HG02981 (cell line): ENCODE measurements around the gene SLC12A5.

ENCODE experiments used
- ATAC-seq: cut with Tn5 transposase; IDR thresholded peaks from one replicate; pipeline ENCODE4 v1.9.1; 2021; ENCODE audit warnings: mild to moderate bottlenecking, moderate library complexity; ENCODE audit not compliant: unreplicated experiment

SLC12A5 gene

DNA sequence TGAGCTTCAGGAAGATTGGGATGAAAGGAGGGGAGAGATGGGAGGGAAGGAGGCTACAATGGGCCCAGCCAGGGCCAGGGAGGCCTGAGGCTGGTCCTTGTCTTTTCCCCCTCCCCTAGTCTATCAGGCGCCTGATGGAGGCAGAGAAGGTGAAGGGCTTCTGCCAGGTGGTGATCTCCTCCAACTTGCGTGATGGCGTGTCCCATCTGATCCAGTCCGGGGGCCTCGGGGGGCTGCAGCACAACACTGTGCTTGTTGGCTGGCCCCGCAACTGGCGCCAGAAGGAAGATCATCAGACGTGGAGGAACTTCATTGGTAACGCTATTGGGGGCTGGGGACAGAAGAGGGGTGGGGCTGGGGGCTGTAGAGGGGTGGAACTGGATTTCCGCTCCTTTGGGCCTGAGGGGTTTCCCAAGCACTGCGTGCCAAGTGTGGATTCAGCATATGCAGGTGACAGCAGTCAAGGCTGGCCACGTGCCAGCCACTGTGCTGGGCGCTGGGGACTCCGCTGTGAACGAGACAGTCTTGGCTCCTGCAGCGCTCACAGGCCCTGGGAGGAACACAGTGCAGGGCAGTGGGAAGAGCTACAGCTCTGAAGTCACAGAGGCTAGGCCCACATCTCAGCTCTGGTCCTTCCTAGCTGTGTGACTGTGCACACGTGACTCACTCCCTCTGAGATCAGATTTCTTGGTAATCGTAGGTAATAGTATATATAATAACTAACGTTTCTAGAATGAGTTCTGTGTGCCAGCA lies 22.7 kb downstream of the SLC12A5 start:
- no peak for ATAC-seq

DNA sequence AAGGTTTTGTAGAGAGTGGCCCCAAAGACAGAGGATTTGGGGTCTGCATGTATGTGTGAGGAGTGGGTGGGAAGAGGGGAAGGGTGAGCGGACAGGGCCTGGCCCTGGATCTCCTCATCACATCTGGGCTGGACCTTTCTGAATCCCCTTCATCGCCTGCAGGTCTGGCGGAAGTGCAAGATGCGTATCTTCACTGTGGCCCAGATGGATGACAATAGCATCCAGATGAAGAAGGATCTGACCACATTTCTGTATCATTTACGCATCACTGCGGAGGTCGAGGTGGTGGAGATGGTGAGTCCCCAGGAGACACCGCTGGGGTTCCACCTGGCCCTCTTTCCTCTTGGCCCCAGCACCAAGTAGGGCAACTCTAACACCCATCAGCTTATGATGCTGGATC lies 24.4 kb downstream of the SLC12A5 start:
- no peak for ATAC-seq

DNA sequence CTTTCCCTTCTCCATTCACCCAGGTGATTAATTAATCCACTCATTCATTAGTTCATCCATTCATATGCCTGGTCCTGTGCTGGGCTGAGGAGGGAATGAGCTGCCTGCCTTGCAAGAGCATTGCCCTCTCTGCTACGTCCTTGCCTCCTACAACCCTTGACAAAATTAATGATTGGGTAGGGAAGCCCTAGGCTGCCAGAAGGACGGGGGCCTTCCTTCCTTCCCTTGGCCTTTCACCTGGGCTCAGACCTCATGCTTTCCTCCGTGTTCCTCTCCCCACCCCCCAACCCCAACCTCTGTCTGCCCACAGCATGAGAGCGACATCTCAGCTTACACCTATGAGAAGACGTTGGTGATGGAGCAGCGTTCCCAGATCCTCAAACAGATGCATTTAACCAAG lies 25.6 kb downstream of the SLC12A5 start:
- ATAC-seq = no peak

DNA sequence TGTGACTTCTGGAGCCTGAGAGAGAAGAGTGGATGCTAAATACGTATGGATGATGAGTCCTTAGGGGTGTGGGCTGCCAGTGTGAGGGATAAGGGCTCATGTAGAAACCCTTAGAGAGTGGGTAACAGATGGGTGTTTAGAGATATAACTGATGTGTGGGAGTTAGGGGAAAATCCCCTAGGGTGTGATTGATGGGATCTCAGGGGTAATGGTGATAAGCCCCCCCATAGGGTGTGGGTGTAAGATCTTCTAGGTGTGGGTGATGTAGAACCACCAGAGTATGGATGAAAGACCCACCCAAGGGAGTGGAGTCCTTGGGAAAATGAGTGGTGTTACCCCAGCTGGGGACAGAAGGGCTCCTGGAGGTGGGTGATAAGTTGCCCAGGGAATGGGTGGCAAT lies 26.3 kb downstream of the SLC12A5 start:
- ATAC-seq = no peak

DNA sequence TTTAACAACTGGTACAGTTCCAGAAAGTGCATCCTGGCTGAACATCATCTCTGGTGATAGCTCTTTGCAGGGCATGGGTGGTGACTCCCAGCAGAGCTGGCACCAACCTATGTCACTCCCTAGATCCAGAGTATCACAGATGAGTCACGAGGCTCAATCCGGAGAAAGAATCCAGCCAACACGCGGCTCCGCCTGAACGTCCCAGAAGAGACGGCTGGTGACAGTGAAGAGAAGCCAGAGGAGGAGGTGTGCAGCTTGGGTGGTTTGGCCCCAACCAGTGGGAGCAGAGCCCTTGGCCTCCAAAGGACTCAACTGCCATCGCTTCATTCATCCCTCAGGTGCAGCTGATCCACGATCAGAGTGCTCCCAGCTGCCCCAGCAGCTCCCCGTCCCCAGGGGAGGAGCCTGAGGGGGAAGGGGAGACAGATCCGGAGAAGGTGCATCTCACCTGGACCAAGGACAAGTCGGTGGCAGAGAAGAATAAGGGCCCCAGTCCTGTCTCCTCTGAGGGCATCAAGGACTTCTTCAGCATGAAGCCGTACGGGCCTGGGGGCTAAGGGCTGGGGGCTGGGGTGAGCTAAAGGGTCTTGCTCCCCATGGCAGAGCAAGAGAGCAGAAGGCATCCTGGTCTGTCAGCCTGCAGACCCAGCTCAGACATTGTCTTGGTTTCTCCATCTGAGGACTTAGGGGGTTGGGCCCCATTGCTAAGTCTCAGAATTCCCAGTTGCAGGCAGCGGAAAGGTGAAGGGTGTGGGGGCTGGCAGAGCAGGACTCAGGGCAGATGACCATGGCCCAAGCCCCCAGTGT lies 27.2 kb downstream of the SLC12A5 start:
- ATAC-seq = no peak

DNA sequence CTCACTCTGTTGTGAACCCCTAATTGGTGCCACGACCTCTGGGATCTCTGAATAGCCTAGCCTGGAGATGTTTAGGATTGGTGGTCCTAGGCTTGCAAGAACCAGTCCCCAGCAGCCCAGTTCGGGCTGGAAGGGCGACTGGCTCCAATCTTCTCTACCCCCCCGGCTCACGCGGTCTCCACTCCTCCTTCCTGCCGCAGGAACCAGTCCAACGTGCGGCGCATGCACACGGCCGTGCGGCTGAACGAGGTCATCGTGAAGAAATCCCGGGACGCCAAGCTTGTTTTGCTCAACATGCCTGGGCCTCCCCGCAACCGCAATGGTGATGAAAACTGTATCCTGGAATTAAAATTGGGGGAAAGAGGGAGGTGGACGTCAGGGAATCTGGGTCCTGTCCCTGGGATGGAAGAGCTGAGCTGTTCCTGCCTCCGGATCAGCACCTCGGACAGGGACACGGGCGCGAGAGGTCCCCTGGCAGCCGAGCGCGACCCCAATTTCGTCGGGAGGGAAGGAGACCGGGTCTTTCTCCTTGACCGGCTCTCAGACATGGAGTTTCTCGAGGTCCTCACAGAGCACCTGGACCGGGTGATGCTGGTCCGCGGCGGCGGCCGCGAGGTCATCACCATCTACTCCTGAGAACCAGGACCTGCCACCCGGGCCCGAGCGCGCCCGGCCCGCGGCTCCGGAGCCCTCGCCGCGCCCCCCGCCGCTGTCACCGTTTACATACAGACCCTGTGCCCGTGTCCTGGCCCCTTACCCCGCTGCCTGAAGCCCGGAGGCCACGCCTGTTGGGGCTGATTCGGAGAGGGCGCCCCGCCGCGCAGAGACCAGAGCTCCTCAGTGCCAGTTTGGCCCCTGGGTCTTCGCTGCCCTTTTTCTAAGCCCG lies 28.2 kb downstream of the SLC12A5 start:
- no peak for ATAC-seq

DNA sequence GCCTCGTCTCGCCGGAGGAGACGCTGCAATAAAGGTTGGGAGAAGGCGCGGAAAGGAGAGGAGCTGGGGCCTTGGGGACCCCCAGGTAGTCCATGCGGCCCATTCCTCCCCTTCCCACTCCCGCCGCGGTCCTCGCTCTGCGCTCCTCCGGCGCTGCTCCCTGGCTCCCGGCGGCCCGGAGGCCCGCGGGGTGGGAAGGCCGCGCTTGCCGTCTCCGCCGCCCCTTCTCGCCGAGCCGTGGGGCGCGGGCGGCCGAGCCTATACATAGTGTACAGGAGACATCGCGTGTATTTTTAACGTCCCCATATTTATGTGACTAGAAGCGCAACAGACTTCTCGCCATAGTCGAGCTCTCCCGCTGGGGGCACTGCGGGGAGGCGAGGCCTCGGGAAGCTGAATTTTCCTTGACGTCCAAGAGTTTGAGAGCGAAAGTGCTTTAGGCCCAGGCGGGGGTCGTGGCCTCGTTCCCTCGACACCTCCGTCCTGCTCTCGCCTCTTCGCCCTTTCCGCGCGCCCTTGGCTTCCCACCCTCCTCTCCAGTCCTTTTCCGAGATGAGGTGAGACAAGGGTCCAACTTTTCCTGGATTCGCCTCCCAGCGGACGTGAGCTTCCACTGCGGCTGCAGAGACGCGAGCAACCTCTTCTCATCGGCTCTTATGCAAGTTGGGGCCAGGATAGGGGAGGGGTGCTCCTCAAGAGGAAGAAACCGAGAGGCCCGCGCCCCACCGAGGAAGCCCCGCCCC lies 29.0 kb downstream of the SLC12A5 start:
- ATAC-seq = no peak

DNA sequence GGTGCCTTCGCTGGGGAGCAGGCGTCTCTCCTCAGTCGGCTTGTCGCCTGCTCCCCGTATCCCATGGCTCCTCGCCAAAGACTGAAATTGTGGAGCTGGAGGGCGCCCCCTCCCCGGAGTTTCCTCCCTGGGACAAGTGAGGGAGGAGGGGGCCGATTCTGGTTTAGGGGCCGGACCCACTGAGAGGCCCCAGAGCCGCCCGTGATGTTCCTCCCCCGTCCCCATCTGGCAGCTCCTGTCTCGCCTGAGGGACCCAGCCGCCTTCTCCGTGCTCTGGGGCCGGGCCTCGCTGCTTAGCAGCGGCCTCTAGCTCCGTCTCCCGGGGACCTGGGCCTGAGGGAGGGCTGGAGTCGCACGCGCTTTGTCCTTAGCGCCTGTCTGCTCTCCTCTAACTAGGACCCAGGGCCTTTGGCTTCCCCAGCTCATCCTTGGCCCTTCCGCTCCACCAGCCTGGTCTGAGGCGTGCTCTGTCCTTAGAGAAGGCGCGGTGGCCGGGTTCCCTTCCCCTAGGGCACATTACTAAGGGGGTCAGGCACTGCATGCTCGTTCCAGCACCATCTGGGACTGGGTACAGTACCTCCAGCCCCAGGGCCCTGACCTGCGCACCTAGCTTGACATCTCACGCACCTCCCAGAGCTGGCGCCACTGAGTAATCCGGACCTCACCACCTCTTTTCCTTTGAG lies 29.7 kb downstream of the SLC12A5 start:
- ATAC-seq = no peak

DNA sequence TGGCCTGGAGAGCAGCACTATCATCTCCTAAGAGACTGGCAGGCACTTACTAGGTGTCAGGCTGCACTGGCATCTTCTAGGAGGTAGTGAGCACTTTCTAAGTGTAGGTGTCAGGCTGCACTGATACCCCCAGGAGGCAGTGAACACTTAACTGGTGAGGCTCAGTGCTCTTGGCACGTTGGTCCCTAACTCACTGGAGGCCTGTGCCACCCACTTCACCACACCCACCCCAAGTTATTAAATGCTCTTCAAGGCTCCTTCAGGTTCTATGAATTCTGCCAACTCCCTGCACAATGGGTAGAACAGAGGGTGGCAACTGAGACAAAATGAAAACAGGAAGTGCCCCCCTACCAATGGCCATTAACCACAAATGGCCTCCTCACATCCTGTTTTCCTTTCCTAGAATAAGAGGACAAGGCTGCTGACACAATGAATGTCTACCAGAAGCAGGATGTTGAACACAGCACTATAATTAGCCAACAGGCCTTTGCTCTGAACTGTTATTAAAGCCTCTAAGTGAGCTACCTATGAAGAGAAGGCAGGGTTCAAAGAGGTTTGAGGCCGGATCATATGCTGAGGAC lies 31.4 kb downstream of the SLC12A5 start:
- ATAC-seq = no peak

DNA sequence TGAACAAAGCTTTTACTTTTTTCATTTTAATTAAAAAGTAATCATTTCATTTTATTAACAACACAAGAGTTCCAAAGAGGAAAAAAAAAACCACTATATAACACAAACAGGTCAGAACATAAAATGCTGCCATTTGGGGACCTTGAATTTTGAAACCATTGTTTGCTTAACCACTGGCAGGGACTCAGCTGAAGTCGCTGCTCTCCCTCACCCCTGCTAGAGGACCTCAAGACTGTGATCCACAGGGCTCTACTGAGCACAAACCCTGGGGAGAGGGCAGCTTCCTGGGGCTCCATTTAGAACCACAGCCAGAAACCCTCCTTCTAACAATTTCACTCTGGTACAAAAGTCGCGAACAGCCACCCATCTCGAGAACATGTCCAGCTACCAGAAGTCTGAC lies 32.0 kb downstream of the SLC12A5 start:
- no peak for ATAC-seq

DNA sequence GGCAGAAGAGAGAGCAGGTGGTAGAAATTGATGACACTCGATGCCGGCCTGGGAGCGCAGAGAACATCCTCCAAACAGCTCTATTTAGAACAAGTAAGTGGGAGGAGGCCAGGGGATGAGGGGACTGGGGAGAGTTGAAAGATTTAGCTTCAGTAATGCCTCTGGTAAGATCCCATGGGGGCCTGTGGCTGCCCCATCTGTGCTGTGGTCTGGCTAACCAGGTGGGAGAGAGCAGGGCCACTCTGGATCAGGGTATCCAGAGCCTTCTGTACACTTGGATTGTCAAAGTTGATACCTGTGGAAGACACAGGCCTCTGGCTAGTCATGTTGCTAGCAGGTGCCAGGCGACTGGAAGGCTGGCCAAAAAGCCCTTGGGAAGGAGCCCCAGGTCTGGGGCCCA lies 33.1 kb downstream of the SLC12A5 start:
- ATAC-seq = no peak

DNA sequence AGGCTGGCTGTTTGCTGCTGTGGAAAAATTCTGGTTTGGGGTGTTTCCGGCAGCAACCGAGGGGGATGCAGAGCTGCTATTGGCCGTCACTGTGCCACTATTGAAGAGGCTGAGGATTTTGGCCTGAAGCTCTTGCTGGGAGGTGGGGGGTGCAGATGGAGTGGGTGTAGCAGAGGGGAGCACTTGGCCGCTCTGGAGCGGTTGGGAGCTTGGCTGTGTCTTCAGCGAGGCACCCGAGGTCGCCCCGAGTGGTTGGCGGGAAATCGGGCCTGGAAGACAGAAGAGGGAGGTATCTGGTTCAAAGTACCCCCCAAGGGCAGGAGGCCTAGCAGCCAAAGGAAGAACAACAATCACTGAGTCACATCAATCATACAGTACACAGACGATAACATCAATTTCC lies 33.6 kb downstream of the SLC12A5 start:
- ATAC-seq = no peak

DNA sequence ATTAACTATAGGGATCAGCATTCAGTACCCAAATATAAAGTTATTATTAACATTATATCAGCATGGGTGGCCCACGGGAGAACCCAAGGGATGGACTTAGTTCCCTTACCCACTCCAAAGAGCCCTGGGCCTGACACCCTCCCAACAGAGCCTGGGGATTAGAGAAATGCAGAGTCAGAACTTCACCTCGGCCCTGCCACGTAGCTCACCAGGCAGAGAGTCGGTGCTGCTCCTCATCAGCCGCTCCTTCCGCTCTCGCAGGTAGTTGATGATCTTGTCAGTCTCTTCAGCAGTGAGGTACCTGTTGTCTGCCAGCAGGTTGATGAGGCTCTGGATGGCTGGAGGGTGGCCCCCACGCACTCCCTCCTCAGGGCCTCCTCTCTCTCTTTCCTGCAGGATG lies 34.1 kb downstream of the SLC12A5 start:
- no peak for ATAC-seq

DNA sequence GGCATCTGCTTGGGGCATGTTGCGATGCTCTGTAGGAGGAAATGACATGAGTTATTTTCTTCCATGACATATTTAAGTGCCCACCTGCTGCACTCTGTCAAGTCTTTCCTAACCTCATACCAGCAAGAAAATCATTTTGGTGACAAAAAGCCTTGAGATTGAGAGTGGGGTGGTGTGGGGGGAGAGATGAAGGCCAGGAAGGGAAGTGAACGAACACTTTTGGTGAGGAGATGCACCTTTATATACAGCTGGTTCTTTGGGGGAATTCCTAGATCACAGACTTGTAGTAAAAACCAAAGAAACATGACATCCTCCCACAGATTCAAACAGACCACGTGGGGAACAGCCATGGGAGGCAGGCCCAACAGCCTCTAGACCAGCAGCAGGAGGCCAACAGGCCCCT lies 34.6 kb downstream of the SLC12A5 start:
- no peak for ATAC-seq

DNA sequence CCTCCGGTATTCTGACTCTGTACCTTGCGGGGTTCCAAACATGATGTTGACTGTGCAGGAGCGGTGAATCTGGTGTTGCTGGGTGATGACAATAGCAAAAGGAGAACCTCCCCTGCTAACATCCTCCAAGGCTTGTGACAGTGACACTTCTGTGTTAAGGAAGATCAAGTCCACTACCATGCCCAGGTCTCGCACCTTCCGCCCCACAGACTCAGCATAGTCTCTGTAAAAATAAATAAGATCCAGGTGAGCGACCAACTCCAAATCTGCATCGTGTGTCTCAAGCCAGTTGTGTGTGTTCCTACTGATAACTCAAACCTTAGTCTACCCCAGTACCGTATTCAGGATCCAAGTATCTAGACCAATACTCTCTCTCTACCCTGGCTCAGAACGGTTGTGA lies 36.0 kb downstream of the SLC12A5 start:
- no peak for ATAC-seq

DNA sequence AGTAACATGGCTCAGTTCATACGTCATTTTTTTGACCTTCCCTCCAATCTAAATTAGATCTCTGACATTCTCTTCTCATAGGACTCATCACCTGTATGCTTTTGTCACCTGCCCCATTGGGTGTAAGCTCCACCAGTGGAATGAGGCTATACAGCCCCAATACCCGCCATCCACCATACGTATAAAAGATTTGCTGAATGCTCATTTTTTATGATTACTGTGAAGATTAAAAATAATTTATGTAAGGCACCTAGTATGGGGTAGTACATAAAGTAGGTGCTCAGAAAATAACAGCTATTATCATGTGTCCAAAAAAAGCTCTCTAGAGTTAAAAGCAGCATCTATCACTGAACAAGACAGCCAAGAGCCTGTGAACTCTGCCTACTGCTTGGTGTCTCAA lies 36.7 kb downstream of the SLC12A5 start:
- no peak for ATAC-seq

DNA sequence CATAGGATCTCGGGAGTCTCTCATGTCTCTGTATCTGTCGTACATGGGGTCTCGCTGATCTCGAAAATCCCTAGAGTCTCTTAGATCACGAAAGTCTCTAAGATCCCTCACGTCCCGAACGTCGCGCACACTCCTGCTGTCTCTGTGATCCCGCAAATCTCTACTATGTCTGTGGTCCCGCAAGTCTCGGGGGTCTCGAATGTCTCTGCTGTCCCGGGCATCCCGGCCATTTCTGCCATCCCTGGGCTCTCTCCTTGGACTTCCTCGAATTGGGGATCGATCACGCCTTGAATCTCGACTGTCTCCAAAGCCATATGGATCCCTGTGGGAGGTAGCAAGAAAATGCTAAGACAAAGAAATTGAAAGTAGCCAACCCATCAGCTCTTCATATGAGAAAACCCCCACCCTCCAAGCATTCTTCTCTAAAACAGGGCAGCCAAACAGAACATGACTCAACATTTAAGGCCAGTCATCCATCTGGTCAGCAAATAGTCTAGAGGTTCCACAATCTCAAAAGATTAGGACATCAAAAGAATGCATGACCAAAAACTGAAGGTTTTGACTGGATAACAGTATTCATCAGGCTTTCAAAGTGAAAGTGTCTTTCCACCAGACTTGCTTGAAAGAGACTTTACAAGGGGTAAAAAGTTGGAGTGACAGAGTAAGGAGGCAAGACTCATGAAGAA lies 41.3 kb downstream of the SLC12A5 start:
- no peak for ATAC-seq

DNA sequence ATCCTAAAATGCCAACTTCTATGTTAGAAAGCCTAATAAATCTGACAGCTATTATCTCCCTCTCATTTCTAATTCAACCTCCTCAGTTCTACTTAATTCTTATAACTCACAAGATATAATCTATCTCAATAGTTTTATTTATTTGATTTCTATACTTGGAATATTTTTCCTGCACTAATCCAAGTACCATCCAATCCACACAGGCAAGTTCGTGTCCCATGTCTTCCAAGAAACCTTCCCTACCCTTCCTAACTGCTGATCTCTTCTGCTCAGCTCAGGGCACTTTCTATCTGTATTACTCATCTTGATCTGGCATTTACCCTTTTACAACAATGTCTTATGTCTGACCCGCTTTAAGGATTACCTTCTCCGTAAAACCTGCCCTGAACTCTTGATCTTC lies 42.6 kb downstream of the SLC12A5 start:
- ATAC-seq = no peak

DNA sequence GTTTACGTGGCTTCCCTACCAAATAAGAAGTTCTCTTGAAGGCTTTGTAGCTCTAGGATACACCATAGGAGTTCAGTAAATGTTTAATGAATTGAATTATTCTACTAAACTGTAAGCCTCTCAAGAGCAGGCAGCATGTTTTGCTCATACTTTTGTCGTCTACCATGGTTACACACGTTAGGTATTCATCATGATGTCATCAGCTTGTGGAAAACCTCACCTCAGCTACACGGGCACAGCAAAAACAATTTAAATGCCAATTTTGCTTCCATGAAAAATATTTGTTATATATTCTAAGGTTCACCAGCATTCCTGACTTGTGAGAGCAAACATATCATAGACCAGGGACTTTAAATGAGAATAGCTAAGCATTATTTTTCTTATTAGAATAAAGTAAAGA lies 44.0 kb downstream of the SLC12A5 start:
- ATAC-seq = no peak
